DMS 273 (cell line): ENCODE data around the gene CTNNA3.

Source experiments
- DNase-seq: peaks from one replicate; lab custom pipeline; 2025; ENCODE audit not compliant: unreplicated experiment; lab: John Stamatoyannopoulos, UW

The CTNNA3 gene

GRCh38 chr10:67386260-67386659 is 309.7 kb downstream of the CTNNA3 start:
- no peak for DNase-seq

GRCh38 chr10:67385566-67385965 is 310.4 kb downstream of the CTNNA3 start:
- DNase-seq, result peak; percentile 11

GRCh38 chr10:67385089-67385488 is 310.9 kb downstream of the CTNNA3 start:
- peak; percentile 46 for DNase-seq

- no peak for DNase-seq
Observed at GRCh38 chr10:67331121-67331910, 364.7 kb downstream of the CTNNA3 start.

GRCh38 chr10:67327626-67328535 is 368.1 kb downstream of the CTNNA3 start:
- DNase-seq, result no peak

- no peak for DNase-seq
Observed at GRCh38 chr10:67319976-67320375, 376.0 kb downstream of the CTNNA3 start.

GRCh38 chr10:67308912-67309311 is 387.1 kb downstream of the CTNNA3 start:
- no peak for DNase-seq

- peak; percentile 58 for DNase-seq
Observed at GRCh38 chr10:67306588-67307205, 389.3 kb downstream of the CTNNA3 start.

- peak; percentile 11 for DNase-seq
Observed at GRCh38 chr10:67302701-67303100, 393.3 kb downstream of the CTNNA3 start.

- DNase-seq, result no peak
Observed at GRCh38 chr10:67299761-67300160, 396.2 kb downstream of the CTNNA3 start.

- DNase-seq, result peak; percentile 1
Observed at GRCh38 chr10:67297637-67298181, 398.3 kb downstream of the CTNNA3 start.

GRCh38 chr10:67296926-67297325 is 399.1 kb downstream of the CTNNA3 start:
- no peak for DNase-seq

GRCh38 chr10:67288688-67289410 is 407.1 kb downstream of the CTNNA3 start:
- DNase-seq, result no peak

- DNase-seq, result no peak
Observed at GRCh38 chr10:67284589-67284988, 411.4 kb downstream of the CTNNA3 start.

- DNase-seq, result no peak
Observed at GRCh38 chr10:67282871-67283270, 413.1 kb downstream of the CTNNA3 start.

- no peak for DNase-seq
Observed at GRCh38 chr10:67280405-67280804, 415.6 kb downstream of the CTNNA3 start.

- DNase-seq, result no peak
Observed at GRCh38 chr10:67277402-67277801, 418.6 kb downstream of the CTNNA3 start.

- DNase-seq, result peak; percentile 29
Observed at GRCh38 chr10:67269828-67270227, 426.2 kb downstream of the CTNNA3 start.

- DNase-seq, result no peak
Observed at GRCh38 chr10:67268146-67268545, 427.8 kb downstream of the CTNNA3 start.

GRCh38 chr10:67262675-67263074 is 433.3 kb downstream of the CTNNA3 start:
- no peak for DNase-seq
